Spleen (tissue), 7 donors: ENCODE measurements around the gene ISCA2.

Experiments used
- CTCF ChIP-seq, 11 experiments: fragments of 200-600 bp in 7 of 11; fragments of 450-650 bp in 4 of 11; sonication (generic) in 4 of 11; IDR thresholded peaks in 8 of 11; conservative IDR thresholded peaks in 3 of 11; 1 replicate in 7 of 11; 2 replicates in 4 of 11; pipeline versions ENCODE4 v1.4.0 to v1.8.0; 2016 to 2021; ENCODE audit warnings: antibody characterized with exemption in 11 of 11, inconsistent platforms in 4 of 11, mild to moderate bottlenecking in 1 of 11
- POLR2A ChIP-seq, 3 donors: fragments of 450-650 bp; IDR thresholded peaks; one replicate each; pipeline ENCODE4 v1.5.1; 2017; ENCODE audit warnings: antibody characterized with exemption in 3 of 3, mild to moderate bottlenecking in 1 of 3
- POLR2AphosphoS5 ChIP-seq, 3 donors: sonication (generic); formaldehyde crosslinking; IDR thresholded peaks; one replicate each; pipeline ENCODE4 v1.5.1; 2017; ENCODE audit warnings: antibody characterized with exemption in 3 of 3
- donor health status: DM: no; HTN: no; CAD: no; lungs with moderate emphysema.
- donor health status: DM: no; HTN: no; CAD: no.
- donor health status: DM: no; HTN: no; CAD: no.

GRCh38 chr14:74488786-74489397 lies 4.7 kb upstream of the ISCA2 start:
- TF ChIP-seq CTCF (IDR thresholded peaks at IDR 0.05 in 8 of 11, conservative IDR thresholded peaks at IDR 0.05 in 3 of 11) (no peak), POLR2A (IDR thresholded peaks at IDR 0.05) (no peak), POLR2AphosphoS5 (IDR thresholded peaks at IDR 0.05) (no peak)
